ENCODE measurements around the gene RTTN. TPM values are rescaled to one million over a fixed set of nuclear protein-coding genes. Genes with fewer than 3 reads are reported as not detected.

Gene RTTN
- total RNA-seq, 1 donor from 2014 or later: 15.8 TPM

DNA sequence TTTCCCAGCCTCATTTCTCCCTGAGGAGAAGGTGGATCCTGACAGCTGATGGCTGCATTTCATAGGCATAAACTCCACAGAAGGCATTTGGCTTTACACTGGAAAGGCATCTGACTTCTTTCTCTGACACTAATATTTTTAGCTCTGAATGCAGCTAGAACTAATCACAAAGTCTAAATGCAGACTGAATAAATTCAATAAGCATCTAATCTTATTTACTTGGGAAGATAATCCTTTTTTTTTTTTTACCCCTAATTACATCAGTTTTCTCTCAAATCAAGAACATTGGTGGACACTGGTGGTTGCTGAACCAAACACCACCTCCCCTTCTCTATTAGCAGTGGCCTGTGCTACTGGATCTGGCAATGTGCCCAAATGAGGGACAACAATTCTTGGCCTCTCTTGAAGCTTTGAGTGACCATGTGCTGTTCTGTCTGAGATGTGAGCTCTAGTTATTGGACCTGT lies 206.9 kb downstream of the RTTN start:
- no peaks in the 10 kb centered on the region for H3K36me3 Mint-ChIP-seq (ENCODE audit: low read depth, unreplicated experiment)
- no peak overlapping the region for H3K4me3 Mint-ChIP-seq (ENCODE audit: unreplicated experiment)
- H3K27me3 Mint-ChIP-seq (ENCODE audit: unreplicated experiment): peaks cover 1% of the 10 kb centered on the region

DNA sequence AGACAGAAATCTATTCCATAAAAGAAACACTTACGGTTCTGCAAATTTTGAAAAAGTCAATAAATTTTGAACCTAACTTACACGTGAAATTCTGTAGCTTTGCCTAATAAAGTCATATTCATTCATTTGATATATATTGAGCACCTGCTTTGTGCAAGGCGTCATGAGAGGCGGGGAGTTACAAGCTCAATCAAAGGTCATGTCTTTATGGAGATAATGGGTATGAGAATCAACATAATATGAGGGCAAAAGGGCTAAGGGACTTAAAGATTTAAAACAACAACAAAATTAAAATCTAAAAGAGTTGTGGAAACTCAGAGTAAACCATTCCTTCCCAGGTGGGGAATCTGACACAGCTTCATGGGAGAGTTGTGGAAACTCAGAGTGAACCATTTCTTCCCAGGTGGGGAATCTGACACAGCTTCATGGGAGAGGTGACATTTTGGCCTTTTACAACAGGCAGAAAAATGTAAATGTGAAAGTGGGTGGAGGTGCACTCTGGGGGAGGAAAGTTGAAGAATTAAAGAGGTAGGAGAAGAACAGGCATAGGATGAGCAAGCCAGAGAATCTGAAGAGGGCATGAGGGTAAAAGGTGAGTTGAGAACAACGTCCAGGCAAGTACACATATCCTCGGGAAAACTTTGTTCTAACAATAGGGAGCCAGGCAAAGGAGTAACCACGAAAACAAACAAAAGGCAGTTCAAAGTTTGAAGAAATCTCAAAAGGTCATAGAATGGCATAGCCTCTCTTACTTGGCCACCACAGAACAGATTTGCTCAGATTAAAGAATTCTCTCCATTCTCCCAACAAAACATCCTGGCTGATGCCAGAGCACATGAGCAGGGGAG lies 208.3 kb downstream of the RTTN start:
- Mint-ChIP-seq H3K27ac (ENCODE audit: unreplicated experiment) (no peak overlapping the region), H3K9me3 (ENCODE audit: unreplicated experiment) (no peaks in the 10 kb centered on the region), H3K4me1 (ENCODE audit: unreplicated experiment) (peaks cover 24% of the 10 kb centered on the region), H3K27me3 (ENCODE audit: unreplicated experiment) (peaks cover 1% of the 10 kb centered on the region), H3K36me3 (ENCODE audit: low read depth, unreplicated experiment) (no peaks in the 10 kb centered on the region), H3K4me3 (ENCODE audit: unreplicated experiment) (no peak overlapping the region)
- no peak for DNase-seq (ENCODE audit: low spot score)
- TF ChIP-seq, protein P1, sequence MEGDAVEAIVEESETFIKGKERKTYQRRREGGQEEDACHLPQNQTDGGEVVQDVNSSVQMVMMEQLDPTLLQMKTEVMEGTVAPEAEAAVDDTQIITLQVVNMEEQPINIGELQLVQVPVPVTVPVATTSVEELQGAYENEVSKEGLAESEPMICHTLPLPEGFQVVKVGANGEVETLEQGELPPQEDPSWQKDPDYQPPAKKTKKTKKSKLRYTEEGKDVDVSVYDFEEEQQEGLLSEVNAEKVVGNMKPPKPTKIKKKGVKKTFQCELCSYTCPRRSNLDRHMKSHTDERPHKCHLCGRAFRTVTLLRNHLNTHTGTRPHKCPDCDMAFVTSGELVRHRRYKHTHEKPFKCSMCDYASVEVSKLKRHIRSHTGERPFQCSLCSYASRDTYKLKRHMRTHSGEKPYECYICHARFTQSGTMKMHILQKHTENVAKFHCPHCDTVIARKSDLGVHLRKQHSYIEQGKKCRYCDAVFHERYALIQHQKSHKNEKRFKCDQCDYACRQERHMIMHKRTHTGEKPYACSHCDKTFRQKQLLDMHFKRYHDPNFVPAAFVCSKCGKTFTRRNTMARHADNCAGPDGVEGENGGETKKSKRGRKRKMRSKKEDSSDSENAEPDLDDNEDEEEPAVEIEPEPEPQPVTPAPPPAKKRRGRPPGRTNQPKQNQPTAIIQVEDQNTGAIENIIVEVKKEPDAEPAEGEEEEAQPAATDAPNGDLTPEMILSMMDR (IDR thresholded peaks at IDR 0.05; ENCODE audit: unreplicated experiment): no peak

More for the DNA sequence above, 206.9 kb downstream of the RTTN start:
- H3K27ac Mint-ChIP-seq (ENCODE audit: unreplicated experiment): no peak overlapping the region
- TF ChIP-seq, protein P1 (IDR thresholded peaks at IDR 0.05; ENCODE audit: unreplicated experiment): no peak
- H3K4me1 Mint-ChIP-seq (ENCODE audit: unreplicated experiment): peaks cover 24% of the 10 kb centered on the region
- no peaks in the 10 kb centered on the region for H3K9me3 Mint-ChIP-seq (ENCODE audit: unreplicated experiment)
- DNase-seq (ENCODE audit: low spot score): no peak

DNA sequence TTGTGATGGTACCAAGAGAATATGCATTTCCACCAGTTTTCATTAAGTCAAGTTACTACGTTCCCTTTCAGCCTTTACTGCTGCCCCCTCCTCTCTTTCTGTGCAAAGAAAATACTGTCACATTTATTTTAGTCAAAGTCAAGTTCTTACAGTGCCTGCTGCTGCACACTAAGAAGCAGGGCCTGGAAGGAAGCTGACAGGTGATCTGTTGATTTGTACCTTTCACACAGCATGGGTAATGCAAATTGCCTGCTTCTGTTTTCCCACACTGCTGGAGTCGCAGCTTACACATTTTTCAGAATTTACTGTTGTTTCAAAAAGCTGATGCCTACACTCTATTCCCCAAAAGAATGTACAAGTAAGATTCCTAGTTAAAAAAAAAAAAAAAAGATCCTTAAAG lies 209.1 kb downstream of the RTTN start:
- Mint-ChIP-seq H3K4me1 (ENCODE audit: unreplicated experiment) (peaks cover 22% of the 10 kb centered on the region), H3K4me3 (ENCODE audit: unreplicated experiment) (no peak overlapping the region), H3K27ac (ENCODE audit: unreplicated experiment) (no peak overlapping the region), H3K36me3 (ENCODE audit: low read depth, unreplicated experiment) (no peaks in the 10 kb centered on the region), H3K9me3 (ENCODE audit: unreplicated experiment) (no peaks in the 10 kb centered on the region), H3K27me3 (ENCODE audit: unreplicated experiment) (peaks cover 1% of the 10 kb centered on the region)
- no peak for DNase-seq (ENCODE audit: low spot score)
- TF ChIP-seq, protein P1 (IDR thresholded peaks at IDR 0.05; ENCODE audit: unreplicated experiment): no peak

DNA sequence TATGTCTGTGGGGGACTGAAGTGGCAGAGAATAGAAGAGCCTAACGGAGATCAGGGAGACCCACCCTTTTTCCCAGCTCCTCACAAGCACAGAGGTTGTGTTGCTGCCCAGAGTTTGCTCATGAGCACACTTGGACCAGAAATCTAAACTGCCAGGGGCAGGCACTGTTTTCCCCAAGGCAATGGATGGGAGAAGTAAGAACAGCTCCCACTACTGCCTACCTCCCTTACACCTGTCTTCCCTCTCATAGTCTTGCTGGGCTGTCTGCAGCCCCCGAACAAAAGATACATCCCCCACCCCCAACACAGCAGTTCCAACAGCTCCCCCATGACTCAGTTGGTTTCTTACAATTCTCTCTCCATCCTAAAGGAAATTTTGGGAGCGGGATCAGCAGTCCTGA lies 209.7 kb downstream of the RTTN start:
- DNase-seq (ENCODE audit: low spot score): no peak
- Mint-ChIP-seq H3K27ac (ENCODE audit: unreplicated experiment) (no peak overlapping the region), H3K36me3 (ENCODE audit: low read depth, unreplicated experiment) (no peaks in the 10 kb centered on the region), H3K4me3 (ENCODE audit: unreplicated experiment) (no peak overlapping the region), H3K27me3 (ENCODE audit: unreplicated experiment) (peaks cover 1% of the 10 kb centered on the region), H3K9me3 (ENCODE audit: unreplicated experiment) (no peaks in the 10 kb centered on the region), H3K4me1 (ENCODE audit: unreplicated experiment) (peaks cover 18% of the 10 kb centered on the region)
- TF ChIP-seq, protein P1 (IDR thresholded peaks at IDR 0.05; ENCODE audit: unreplicated experiment): no peak

DNA sequence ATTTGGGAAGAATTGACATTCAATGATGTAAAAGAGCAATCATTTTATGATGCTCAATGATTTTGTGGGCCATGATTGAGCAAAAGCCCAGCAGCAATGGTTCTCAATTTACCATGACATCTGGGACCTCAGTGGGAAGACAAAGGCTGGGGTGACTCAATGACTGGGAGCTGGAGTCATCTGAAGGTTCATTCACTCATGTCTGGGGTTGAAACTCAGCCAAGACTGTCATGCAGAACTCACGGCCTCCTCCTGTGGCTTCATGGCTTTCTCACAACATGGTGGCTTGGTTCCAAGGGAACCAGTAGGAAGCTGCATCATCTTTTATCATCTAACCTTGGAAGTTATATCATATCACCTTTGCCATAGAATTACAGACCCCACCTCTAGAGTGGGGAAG lies 212.7 kb downstream of the RTTN start:
- no peak for DNase-seq (ENCODE audit: low spot score)
- TF ChIP-seq, protein P1 (IDR thresholded peaks at IDR 0.05; ENCODE audit: unreplicated experiment): no peak

More for the DNA sequence above, 212.7 kb downstream of the RTTN start:
- Mint-ChIP-seq H3K27me3 (ENCODE audit: unreplicated experiment) (peaks cover 1% of the 10 kb centered on the region), H3K36me3 (ENCODE audit: low read depth, unreplicated experiment) (no peaks in the 10 kb centered on the region), H3K9me3 (ENCODE audit: unreplicated experiment) (no peaks in the 10 kb centered on the region), H3K4me1 (ENCODE audit: unreplicated experiment) (peaks cover 9% of the 10 kb centered on the region), H3K4me3 (ENCODE audit: unreplicated experiment) (no peak overlapping the region), H3K27ac (ENCODE audit: unreplicated experiment) (no peak overlapping the region)

Data from endothelial cell (in vitro differentiated cells).